Astrocyte (in vitro differentiated cells and primary cell): ENCODE measurements around the gene SLC66A2.

Source experiments
- EZH2 ChIP-seq: IDR thresholded peaks from 2 replicates; pipeline ENCODE4 v1.6.1; 2012; ENCODE audit warnings: mild to moderate bottlenecking, low read length, inconsistent platforms; ENCODE audit not compliant: insufficient read depth
- TF ChIP-seq, protein P1 (sequence below): IDR thresholded peaks from 2 replicates; pipeline ENCODE4 v1.5.1; 2011; ENCODE audit warnings: low read depth, mild to moderate bottlenecking, inconsistent platforms, low read length, moderate library complexity; ENCODE audit not compliant: insufficient read depth

- TF ChIP-seq, protein P1, sequence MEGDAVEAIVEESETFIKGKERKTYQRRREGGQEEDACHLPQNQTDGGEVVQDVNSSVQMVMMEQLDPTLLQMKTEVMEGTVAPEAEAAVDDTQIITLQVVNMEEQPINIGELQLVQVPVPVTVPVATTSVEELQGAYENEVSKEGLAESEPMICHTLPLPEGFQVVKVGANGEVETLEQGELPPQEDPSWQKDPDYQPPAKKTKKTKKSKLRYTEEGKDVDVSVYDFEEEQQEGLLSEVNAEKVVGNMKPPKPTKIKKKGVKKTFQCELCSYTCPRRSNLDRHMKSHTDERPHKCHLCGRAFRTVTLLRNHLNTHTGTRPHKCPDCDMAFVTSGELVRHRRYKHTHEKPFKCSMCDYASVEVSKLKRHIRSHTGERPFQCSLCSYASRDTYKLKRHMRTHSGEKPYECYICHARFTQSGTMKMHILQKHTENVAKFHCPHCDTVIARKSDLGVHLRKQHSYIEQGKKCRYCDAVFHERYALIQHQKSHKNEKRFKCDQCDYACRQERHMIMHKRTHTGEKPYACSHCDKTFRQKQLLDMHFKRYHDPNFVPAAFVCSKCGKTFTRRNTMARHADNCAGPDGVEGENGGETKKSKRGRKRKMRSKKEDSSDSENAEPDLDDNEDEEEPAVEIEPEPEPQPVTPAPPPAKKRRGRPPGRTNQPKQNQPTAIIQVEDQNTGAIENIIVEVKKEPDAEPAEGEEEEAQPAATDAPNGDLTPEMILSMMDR, result no peak
- no peak for TF ChIP-seq EZH2
Measured at GRCh38 chr18:79912994-79913831, 38.2 kb downstream of the SLC66A2 start.
